Chondrocyte (in vitro differentiated cells): Measurements from ENCODE around the gene RAB31. TPM values are rescaled to one million over a fixed set of nuclear protein-coding genes. Genes with fewer than 3 reads are reported as not detected.

Source experiments
- DNase-seq: peaks from one replicate; pipeline ENCODE4 v3.0.0; 2021; ENCODE audit warnings: mixed read lengths, low spot score
- H3K27ac Mint-ChIP-seq: one replicate; pipeline ENCODE4 v1.8.0; 2021; ENCODE audit warnings: mild to moderate bottlenecking, moderate library complexity, mixed read lengths; ENCODE audit not compliant: unreplicated experiment
- H3K27me3 Mint-ChIP-seq: 2 replicates; pipeline ENCODE4 v1.8.0; 2021; ENCODE audit warnings: low read depth, mixed read lengths
- H3K36me3 Mint-ChIP-seq: 2 replicates; pipeline ENCODE4 v1.8.0; 2021; ENCODE audit warnings: low read depth, mixed read lengths
- H3K4me1 Mint-ChIP-seq: 2 replicates; pipeline ENCODE4 v1.8.0; 2021; ENCODE audit warnings: low read depth, mild to moderate bottlenecking, mixed read lengths
- H3K4me3 Mint-ChIP-seq: one replicate; pipeline ENCODE4 v1.8.0; 2021; ENCODE audit warnings: mild to moderate bottlenecking, moderate library complexity, mixed read lengths; ENCODE audit not compliant: unreplicated experiment
- H3K9me3 Mint-ChIP-seq: 2 replicates; pipeline ENCODE4 v1.8.0; 2021; ENCODE audit warnings: low read depth, mixed read lengths
- total RNA-seq: library from RNA; stranded (reverse); gene quantifications from 3 replicates; pipeline ENCODE4 v1.2.1, GENCODE V29; 2021
- TF ChIP-seq, protein P1 (sequence below): fragments of 200-600 bp; sonication (generic); IDR thresholded peaks from 2 replicates; pipeline ENCODE4 v1.5.0; 2021; ENCODE audit warnings: antibody characterized with exemption, mild to moderate bottlenecking, moderate library complexity

The RAB31 gene
- total RNA-seq, 1 donor from 2014 or later = 87.7 TPM

DNA sequence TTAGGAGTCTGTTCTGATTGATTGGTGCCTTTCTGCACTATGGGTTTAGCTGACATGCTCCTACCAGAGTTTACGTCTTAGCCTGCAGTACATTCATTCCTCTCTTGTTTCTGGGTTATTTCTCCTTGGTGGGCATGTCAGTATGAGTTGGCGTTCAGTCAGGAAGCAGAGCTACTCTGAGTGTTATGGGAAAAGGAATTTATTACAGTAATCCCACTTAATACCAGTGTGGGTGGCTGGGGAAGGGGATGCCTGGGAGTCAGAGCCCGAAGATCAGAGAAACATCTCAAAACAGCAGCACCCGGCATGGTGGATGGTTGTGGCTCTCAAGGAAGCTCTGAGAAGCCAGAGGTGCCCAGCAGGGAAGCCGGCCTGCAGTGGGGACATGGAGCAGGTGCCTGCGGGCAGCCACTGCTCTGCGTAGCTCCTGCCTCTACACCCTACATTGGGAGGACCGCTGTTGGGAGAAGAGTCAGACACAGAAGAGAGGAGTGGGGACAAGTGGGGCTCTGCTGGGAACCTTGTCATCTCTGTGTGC, 48.9 kb downstream of the RAB31 start:
- Mint-ChIP-seq H3K9me3 (no peaks in the 10 kb centered on the region), H3K36me3 (no peaks in the 10 kb centered on the region), H3K4me3 (no peak overlapping the region), H3K27ac (peak overlapping the region; percentile 34), H3K27me3 (no peaks in the 10 kb centered on the region), H3K4me1 (peaks cover 19% of the 10 kb centered on the region)
- TF ChIP-seq, protein P1, sequence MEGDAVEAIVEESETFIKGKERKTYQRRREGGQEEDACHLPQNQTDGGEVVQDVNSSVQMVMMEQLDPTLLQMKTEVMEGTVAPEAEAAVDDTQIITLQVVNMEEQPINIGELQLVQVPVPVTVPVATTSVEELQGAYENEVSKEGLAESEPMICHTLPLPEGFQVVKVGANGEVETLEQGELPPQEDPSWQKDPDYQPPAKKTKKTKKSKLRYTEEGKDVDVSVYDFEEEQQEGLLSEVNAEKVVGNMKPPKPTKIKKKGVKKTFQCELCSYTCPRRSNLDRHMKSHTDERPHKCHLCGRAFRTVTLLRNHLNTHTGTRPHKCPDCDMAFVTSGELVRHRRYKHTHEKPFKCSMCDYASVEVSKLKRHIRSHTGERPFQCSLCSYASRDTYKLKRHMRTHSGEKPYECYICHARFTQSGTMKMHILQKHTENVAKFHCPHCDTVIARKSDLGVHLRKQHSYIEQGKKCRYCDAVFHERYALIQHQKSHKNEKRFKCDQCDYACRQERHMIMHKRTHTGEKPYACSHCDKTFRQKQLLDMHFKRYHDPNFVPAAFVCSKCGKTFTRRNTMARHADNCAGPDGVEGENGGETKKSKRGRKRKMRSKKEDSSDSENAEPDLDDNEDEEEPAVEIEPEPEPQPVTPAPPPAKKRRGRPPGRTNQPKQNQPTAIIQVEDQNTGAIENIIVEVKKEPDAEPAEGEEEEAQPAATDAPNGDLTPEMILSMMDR = no peak
- no peak for DNase-seq

DNA sequence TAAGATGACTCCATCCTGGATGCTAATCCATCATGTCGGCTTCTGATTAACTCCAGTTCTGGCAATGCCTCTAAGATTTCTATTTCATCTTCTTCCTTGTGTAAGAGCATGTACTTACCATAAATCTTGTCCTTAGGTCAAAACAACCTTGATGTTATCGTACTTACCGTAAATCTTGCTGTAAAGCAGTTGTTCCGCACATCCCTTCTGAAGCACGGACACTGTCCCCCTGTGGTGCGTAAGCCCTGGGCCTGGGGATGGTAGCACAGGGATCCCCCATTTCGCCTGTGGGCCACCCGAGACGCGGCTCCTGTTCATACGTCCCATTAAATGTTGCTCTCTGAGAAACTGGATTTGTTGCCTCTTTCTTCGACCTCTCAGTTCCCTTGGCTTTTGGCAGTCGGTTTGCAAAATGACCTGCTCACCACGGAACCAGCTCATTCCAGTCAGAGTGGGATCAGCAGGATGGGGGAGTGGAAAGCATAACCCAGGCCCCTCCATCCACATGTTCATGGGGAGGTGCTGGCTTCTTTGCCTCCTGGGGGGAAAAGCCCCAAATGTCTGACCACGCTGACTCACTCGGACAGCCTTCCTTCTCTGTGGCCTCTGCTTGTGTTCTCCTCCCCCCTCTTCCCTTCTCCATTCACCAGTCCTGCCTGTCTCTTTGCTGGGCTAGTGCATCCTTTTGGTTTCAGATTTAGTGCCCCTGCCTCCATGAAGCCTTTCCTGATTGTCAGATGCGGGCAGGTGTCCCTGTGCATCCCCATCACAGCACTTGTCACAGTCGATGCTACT, 49.9 kb downstream of the RAB31 start:
- TF ChIP-seq, protein P1 = no peak
- no peak overlapping the region for H3K4me3 Mint-ChIP-seq
- peaks cover under 1% of the 10 kb centered on the region for H3K9me3 Mint-ChIP-seq
- no peaks in the 10 kb centered on the region for H3K27me3 Mint-ChIP-seq
- peaks cover 3% of the 10 kb centered on the region for H3K36me3 Mint-ChIP-seq
- H3K27ac Mint-ChIP-seq = peak overlapping the region; percentile 50
- DNase-seq = no peak
- H3K4me1 Mint-ChIP-seq = peaks cover 19% of the 10 kb centered on the region

DNA sequence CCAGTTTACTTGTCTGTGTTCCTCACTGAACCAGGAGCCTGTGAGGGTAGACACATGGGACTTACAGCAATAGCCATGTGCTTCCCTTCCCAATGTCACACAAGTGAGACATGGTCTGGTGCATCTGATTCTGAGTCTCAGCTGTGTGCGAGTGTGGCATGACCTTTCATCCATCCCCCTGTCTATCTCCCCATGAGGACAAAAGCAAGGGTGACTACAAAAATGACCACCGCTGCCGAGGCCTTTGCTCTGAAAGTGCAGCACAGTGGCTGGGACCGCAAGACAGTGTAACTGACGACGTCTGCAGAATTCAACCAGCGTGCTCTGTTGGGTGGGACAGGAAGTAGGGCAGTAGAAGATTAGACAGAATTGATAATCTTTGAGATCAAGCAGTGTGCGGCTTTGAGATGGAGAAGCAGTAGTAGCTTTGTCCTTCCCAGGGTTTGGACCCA, 50.5 kb downstream of the RAB31 start:
- peaks cover 3% of the 10 kb centered on the region for H3K9me3 Mint-ChIP-seq
- DNase-seq = no peak
- peaks cover 19% of the 10 kb centered on the region for H3K4me1 Mint-ChIP-seq
- peaks cover 3% of the 10 kb centered on the region for H3K36me3 Mint-ChIP-seq
- H3K27me3 Mint-ChIP-seq = no peaks in the 10 kb centered on the region
- peak overlapping the region; percentile 0 for H3K27ac Mint-ChIP-seq
- TF ChIP-seq, protein P1 = no peak
- H3K4me3 Mint-ChIP-seq = no peak overlapping the region

DNA sequence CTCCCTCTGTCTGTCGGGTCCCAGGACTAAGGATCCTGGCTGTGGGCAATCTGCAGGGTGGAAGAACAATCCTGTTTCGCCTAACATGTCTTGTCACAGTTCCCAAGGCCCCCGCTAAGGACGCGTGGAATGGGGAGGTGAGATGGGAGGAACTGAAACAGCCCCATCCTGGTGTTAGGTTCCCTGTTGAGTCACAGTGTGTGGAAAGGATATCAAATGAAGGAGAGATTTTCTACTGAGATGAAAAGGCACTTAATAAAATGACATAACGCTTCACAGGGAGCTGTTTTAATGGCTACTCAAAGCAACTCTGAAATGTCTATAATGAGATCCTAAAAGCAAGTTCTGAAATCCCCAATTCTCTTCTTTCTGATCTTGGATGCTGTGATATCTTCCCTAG, 52.5 kb downstream of the RAB31 start:
- Mint-ChIP-seq H3K4me3 (no peak overlapping the region), H3K27ac (no peak overlapping the region)
- TF ChIP-seq, protein P1 = no peak

DNA sequence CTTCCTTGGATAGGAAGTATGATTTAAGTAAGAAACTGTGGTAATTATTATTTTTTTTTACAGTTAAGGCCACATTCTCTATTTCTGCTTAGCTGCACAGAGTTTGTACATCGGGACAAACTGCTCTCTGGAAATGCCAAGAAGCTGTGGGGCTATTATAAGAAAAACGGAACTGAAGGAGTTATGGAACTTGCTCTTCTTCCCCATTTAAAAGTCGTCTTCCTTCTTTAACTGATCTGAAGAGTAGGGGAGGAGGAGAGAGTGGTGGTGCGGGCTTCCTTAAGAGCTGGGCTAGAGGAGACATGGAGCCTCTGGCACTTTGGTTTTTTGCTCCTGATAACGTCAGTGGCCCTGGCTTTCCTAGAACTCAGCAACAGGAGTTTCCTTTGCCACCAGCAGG, 54.4 kb downstream of the RAB31 start:
- H3K9me3 Mint-ChIP-seq = peaks cover 3% of the 10 kb centered on the region
- no peaks in the 10 kb centered on the region for H3K27me3 Mint-ChIP-seq
- no peak for DNase-seq
- H3K27ac Mint-ChIP-seq = no peak overlapping the region
- TF ChIP-seq, protein P1 = no peak
- H3K36me3 Mint-ChIP-seq = peaks cover 3% of the 10 kb centered on the region
- H3K4me1 Mint-ChIP-seq = peaks cover 19% of the 10 kb centered on the region
- no peak overlapping the region for H3K4me3 Mint-ChIP-seq

More for the DNA sequence above, 52.5 kb downstream of the RAB31 start:
- Mint-ChIP-seq H3K27me3 (no peaks in the 10 kb centered on the region), H3K4me1 (peaks cover 23% of the 10 kb centered on the region), H3K9me3 (peaks cover 3% of the 10 kb centered on the region), H3K36me3 (peaks cover 3% of the 10 kb centered on the region)
- no peak for DNase-seq
